ENCODE data around the gene UBE2D3.

DNA sequence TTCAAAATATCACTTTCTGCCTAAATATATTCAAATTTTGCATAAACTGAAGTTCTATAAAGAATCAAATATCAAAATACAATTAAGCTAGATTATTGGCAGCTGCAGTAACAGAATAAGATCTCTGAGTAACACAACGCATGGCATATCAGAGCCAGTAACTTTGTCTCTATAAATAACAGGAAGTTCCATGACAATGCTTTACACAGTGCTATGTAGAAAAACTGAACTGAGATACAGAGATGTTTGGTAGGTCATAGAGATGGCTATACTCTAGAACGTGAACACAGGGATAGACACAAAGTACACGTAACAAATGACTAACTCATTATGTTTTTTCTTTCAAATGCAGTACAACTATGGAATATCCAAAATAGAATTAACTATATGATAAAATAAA is 18.2 kb downstream of the UBE2D3 start:
- TF ChIP-seq, protein P1, sequence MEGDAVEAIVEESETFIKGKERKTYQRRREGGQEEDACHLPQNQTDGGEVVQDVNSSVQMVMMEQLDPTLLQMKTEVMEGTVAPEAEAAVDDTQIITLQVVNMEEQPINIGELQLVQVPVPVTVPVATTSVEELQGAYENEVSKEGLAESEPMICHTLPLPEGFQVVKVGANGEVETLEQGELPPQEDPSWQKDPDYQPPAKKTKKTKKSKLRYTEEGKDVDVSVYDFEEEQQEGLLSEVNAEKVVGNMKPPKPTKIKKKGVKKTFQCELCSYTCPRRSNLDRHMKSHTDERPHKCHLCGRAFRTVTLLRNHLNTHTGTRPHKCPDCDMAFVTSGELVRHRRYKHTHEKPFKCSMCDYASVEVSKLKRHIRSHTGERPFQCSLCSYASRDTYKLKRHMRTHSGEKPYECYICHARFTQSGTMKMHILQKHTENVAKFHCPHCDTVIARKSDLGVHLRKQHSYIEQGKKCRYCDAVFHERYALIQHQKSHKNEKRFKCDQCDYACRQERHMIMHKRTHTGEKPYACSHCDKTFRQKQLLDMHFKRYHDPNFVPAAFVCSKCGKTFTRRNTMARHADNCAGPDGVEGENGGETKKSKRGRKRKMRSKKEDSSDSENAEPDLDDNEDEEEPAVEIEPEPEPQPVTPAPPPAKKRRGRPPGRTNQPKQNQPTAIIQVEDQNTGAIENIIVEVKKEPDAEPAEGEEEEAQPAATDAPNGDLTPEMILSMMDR (IDR thresholded peaks at IDR 0.05), result no peak
- TF ChIP-seq POLR2A (IDR thresholded peaks at IDR 0.05) (no peak), EP300 (IDR thresholded peaks at IDR 0.05) (no peak)
